NCI-H82 treated with DMSO at 0.1 percent for 48 hours (cell line): ENCODE measurements around the gene TBC1D20.
"Not testable (repeated sequence)": the region's sequence is repeated elsewhere in the genome, so short reads cannot be mapped to it uniquely, and the experiment has no call there.

Source experiments
- DNase-seq: peaks from one replicate; lab custom pipeline; 2025; ENCODE audit not compliant: unreplicated experiment; lab: John Stamatoyannopoulos, UW

Gene TBC1D20, protein sequence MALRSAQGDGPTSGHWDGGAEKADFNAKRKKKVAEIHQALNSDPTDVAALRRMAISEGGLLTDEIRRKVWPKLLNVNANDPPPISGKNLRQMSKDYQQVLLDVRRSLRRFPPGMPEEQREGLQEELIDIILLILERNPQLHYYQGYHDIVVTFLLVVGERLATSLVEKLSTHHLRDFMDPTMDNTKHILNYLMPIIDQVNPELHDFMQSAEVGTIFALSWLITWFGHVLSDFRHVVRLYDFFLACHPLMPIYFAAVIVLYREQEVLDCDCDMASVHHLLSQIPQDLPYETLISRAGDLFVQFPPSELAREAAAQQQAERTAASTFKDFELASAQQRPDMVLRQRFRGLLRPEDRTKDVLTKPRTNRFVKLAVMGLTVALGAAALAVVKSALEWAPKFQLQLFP

DNA sequence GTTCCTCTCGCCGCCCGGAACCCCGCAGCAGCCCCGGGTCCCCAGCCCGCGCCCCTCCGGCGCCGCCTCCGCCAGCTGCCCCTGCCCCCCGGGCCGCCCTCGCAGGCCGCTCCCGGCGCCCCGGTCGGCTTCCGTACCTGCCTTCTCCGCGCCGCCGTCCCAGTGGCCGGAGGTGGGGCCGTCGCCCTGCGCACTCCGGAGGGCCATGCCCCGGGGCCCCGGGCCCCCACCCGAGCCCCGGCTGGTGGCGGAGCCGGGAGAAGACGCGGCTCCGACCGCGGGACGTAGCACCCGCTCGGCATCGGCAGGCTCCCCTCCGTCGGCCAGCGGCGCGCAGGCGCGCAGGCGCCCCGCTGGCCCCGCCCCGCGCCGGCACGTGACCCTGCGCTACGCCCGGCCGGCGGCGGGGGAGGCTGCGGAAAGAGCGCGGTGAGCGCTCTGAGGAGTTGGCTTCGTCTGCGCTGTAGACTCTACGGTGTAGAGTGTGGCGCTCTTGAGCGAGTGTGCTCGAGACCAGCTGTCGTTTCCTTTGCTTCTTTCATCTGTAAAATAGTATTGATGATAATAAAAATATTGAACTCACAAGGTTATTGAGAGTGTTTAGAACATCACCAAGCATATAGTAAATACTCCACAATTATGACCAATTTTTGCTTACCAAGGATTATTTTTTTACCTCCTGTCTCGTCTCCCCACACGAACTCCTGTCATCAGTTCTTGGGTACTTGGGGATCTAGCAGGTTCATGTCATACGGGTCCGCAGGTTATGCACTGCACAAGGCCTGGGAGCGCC lies at the start of gene TBC1D20:
TBC1D20 (minus strand) TSS at position 335 of the 793 bp plus-strand sequence; CDS start at position 207, 128 bp downstream.
- DNase-seq, result peak; percentile 70

DNA sequence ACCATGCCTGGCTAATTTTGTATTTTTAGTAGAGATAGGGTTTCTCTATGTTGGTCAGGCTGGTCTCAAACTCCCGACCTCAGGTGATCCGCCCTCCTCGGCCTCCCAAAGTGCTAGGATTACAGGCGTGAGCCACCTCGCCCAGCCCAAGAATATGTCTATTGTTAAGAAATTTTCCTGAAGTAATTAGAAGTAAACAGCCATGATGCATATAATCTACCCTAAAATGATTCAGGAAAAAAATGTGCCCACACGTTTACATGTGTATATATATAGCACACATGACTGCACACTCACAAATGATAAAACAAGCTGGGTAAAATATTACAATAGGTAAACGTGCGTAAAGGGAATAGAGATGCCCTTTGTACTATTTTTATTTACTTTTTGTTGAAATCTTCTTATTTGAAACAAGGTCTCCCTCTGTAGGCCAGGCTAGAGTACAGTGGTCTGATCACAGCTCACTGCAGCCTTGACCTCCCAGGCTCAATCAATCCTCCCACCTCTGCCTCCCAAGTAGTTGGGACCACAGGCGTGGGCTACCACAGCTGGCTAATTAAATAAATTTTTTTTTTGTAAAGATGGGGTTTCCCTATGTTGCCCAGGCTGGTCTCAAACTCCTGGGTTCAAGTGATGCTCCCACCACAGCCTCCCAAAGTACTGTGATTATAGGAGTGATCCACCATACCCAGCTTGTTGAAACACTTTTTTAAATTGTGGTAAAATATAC lies 48.2 kb upstream of the TBC1D20 start:
- DNase-seq, result not testable (repeated sequence)

DNA sequence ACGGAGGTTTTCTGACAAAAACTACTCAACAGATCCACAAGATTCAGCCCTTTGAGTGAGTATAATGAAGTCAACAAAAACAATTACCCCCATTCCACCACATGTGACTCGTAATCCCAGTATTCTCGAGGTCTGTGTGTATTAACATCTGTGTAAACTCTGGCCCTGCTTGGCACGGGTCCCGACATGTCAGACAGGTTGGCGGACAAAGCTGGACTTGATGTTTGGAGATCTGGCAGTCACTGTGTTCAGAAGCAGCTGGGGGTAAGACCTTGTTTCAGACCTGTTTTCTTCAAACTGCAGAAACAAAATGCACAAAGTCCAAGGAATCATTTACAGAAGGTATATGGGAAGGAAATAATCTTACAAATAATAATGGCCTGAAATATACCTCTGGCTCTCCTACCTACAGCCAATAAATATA lies 46.0 kb upstream of the TBC1D20 start:
- DNase-seq, result not testable (repeated sequence)

- DNase-seq, result no peak
These were observed 45.5 kb upstream of the TBC1D20 start for GRCh38 chr20:507761-508332.

GRCh38 chr20:507006-507758 lies 44.8 kb upstream of the TBC1D20 start:
- DNase-seq, result no peak

DNA sequence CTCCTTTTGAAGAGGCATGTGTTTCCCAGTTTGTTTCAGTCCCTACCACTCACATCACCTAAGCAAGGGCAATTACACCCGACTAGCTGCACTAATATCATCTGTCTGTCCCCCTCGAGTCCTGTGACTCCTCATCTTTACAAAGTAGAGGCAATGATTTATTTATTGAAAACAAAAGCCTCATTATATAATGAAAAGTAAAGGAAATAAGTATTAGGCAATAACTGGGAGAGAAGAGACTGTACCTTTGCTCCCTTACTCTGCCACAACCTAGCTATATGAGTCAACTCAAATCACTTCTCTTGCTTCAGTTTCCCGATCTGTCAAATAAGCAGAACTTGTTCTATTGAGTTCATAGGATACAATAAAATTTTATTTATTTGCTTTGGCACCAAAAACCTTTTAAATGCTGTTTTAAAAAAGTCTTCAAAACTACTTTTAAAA lies 42.3 kb upstream of the TBC1D20 start:
- no peak for DNase-seq

- no peak for DNase-seq
These were observed 40.9 kb upstream of the TBC1D20 start for GRCh38 chr20:503048-503737.

- DNase-seq, result no peak
These were observed 35.6 kb upstream of the TBC1D20 start for GRCh38 chr20:497979-498378.

GRCh38 chr20:496126-496696 lies 33.9 kb upstream of the TBC1D20 start:
- DNase-seq, result no peak

DNA sequence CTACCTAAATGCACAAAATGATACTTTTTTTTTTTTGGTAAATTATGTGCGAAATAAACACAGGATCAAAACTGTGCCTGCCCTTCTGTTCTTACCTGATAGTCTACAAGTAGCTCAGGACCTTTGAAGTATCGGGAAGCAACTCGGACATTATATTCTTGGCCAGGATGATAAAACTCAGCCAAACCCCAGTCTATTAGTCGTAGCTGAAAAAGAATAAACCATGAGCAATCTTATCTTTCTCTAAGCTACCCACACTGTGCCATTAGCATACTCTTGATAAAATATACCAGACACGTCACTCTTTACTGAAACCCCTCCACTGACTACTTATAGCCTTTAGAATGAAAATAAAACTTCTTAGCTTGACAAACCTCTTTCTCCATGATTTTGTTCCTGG lies 29.8 kb upstream of the TBC1D20 start:
- no peak for DNase-seq

DNA sequence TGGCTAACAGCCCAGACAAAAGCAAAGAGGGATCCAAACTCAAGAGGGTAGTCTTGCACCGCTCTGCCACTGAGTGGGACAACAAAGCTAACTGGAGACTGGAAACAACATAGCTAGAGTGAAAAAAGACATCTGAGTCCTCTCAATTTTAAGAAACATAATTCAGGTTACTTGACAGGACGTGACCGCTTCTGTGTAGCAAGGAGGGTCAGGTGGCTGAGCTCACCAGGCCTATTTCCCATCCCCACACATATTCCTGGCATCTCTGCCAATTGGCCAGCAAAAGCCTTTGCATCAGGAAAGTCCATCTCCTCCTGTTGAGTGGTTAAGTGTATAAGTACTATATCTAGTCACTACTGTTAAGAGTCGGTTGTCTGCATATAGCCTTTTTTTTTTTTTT lies 25.3 kb upstream of the TBC1D20 start:
- no peak for DNase-seq

GRCh38 chr20:483815-484644 lies 21.7 kb upstream of the TBC1D20 start:
- DNase-seq, result no peak

DNA sequence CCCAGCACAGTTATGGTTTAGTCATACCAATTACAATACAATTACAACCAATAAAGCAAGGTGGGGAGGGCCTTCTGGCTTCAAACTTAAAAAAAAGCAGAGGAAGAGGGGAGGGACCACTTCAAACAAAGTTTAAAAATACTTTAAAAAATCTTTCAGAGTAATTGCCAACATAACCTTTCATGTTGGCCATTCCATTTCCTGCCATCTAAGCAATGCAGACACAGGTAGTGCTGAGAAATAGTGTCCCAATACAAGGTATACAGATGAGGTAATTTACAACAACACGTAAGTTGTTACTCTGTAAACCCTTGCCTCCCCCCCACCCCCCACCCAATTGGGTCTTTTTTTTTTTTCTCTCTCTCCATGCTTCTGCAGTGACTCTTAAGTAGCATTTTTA lies 18.8 kb upstream of the TBC1D20 start:
- no peak for DNase-seq

- DNase-seq, result no peak
These were observed 17.7 kb upstream of the TBC1D20 start for GRCh38 chr20:480044-480443.

DNA sequence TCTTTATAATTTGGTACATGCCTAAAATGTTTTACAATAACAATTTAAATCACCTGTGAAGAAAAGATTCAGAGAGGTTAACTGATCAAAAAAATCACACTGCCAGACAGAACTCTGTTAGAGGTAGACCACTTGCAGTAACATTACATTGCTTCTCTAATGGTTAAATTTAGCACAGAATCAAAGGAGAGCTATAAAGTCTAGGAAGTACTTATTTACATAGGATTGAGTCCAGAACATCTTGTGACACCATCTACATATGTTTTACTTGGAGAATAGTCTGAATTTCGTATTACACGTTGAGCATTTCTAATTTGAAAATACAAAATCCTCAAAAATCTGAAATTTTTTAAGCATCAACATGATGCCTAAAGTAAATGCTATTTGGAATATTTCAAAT lies 17.2 kb upstream of the TBC1D20 start:
- no peak for DNase-seq

DNA sequence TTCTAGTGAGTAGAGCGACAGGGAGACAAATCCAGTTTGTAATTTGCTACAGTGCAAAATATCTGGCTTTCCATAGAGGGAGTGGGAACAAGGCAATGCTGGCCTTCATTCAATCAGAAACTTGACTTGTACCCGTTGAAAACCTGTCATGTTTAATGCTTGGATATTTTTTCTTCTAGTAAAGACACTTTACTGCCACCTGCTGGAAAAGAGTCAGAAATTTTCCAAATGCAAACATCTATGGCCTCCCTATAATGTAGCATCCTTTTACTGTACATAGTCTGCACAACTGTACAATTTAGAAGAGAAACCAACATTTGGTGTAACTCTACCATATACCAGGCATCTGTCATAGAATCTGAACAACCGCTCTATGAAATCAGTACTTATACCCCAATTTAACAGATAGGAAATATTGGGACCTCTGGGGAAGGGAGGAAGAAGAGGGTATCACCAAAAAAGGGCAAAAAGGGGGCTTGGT lies 16.7 kb upstream of the TBC1D20 start:
- DNase-seq, result peak; percentile 8

DNA sequence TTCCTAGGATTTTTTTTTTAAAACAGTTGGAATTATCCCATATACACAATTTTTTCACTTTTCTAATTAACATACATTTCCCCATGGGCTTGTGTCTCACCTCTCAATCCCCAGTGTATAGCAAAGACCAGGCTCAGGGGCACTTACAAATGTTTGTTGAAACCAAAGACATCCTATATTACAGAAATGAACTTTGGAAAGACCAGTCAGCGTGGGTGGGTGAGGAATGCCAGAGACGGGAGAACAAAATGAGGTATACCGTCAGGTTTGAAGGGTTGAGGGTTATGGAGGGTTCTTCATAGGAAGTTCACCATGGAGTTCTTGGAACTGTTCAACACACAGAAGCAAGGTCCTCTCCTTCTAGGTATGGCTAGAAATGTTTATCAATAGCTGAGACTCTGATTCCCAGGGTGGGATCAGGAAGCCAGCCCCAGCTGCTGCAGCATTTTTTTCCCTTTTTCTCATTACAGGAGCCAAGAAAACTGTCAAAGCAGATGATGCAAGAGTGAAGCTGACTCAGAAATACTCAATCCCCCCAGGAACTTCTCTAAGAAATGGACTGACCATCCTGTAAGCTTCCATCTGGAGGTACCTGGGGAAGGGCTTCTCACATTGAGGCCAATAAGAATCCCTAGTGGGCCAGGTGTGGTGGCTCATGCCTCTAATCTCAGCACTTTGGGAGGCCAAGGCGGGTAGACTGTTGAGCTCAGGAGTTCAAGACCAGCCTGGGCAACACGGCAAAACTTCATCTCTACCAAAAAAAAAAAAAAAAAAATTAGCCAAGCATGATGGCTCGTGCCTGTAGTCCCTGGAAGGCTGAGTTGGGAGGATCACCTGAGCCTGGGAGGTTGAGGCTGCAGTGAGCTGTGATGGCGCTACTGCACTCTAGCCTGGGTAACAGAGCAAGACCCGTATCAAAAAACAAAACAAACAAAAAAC lies 15.9 kb upstream of the TBC1D20 start:
- DNase-seq, result no peak
